ENCODE data around the gene SFRP2.

DNA sequence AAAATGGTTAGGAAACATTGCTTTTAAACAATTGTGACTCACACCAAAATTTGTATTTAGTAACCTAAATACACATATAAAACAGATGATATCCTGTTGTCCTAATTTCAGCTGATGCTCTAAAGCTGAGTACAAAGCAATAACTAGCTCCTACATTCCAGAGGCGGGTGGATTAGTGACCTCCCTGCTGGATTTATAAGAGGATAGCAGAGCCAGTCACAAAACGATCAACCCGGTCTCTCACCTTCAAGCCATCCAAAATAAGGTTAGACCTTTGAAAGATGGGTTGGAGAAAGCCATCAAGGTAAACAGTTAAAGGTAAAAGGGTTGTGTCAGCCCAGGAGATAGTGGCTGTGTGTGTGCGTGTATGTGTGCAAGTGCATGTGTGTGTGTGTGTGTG lies 43.2 kb upstream of the SFRP2 start:
- TF ChIP-seq SPI1 (IDR thresholded peaks at IDR 0.05; ENCODE audit: low read depth, low read length) (no peak), POLR2AphosphoS5 (IDR thresholded peaks at IDR 0.05; ENCODE audit: low read depth, low read length) (no peak)

Measured in GM12891 (cell line).